IMR-90 (cell line): ENCODE measurements around the gene CIAO3. TPM values are rescaled to one million over a fixed set of nuclear protein-coding genes. Genes with fewer than 3 reads are reported as not detected.
"Not testable (repeated sequence)": the region's sequence is repeated elsewhere in the genome, so short reads cannot be mapped to it uniquely, and the experiment has no call there.

ENCODE experiments used
- ATAC-seq: fragments of 200-7000 bp; cut with Tn5 transposase; 2 replicates; pipeline ENCODE4 v1.9.1; 2020; ENCODE audit warnings: low read depth, mild to moderate bottlenecking, moderate library complexity
- BruUV-seq: library from RNA; stranded (reverse); fragments of 400-500 nt; replicated peaks from 2 replicates; lab custom pipeline; 2021; lab: Mats Ljungman, UMichigan
- CTCF ChIA-PET: fragments of 300-600 bp; formaldehyde crosslinking; extraction: SDS; loops from one replicate; lab custom pipeline; 2021; ENCODE audit warnings: antibody characterized with exemption; lab: Yijun Ruan, JAX
- POLR2A ChIA-PET: fragments of 300-600 bp; sonication (Branson Sonifier 250); formaldehyde crosslinking; loops from one replicate; lab custom pipeline; 2022; ENCODE audit warnings: antibody characterized with exemption; ENCODE audit not compliant: unreplicated experiment; lab: Charles Lee
- DNase-seq: peaks from one replicate; pipeline ENCODE4 v3.0.0; 2013
- H2AFZ ChIP-seq: replicated peaks from 2 replicates; pipeline ENCODE3; 2013; ENCODE audit warnings: low read length, mild to moderate bottlenecking; ENCODE audit not compliant: poor library complexity
- H2AK5ac ChIP-seq: 2 replicates; pipeline ENCODE4 v1.6.1; 2013; ENCODE audit warnings: low read depth, low read length, inconsistent platforms
- H2AK9ac ChIP-seq: replicated peaks from 2 replicates; pipeline ENCODE3; 2013; ENCODE audit warnings: mild to moderate bottlenecking, low read depth, low read length, moderate library complexity; ENCODE audit not compliant: poor library complexity
- H2BK120ac ChIP-seq: 2 replicates; pipeline ENCODE4 v1.6.1; 2013; ENCODE audit warnings: low read depth, low read length, inconsistent platforms
- H2BK15ac ChIP-seq: 3 replicates; pipeline ENCODE4 v1.6.1; 2013; ENCODE audit warnings: low read depth, low read length, inconsistent platforms
- H2BK20ac ChIP-seq: 2 replicates; pipeline ENCODE4 v1.6.1; 2013; ENCODE audit warnings: low read depth, mild to moderate bottlenecking, inconsistent platforms, low read length, moderate library complexity
- H2BK5ac ChIP-seq: 2 replicates; pipeline ENCODE4 v1.6.1; 2013; ENCODE audit warnings: mild to moderate bottlenecking, low read depth, low read length, inconsistent platforms; ENCODE audit not compliant: poor library complexity, severe bottlenecking
- H3K14ac ChIP-seq: replicated peaks from 2 replicates; pipeline ENCODE4 v1.6.1; 2013; ENCODE audit warnings: low read depth, low read length, inconsistent platforms
- H3K18ac ChIP-seq: 2 replicates; pipeline ENCODE4 v1.6.1; 2013; ENCODE audit warnings: low read depth, low read length, control low read depth
- H3K23ac ChIP-seq: 2 replicates; pipeline ENCODE4 v1.6.1; 2013; ENCODE audit warnings: low read depth, low read length, inconsistent platforms
- H3K27ac ChIP-seq: 2 replicates; pipeline ENCODE4 v1.5.1; 2013; ENCODE audit warnings: mild to moderate bottlenecking, control low read depth, low read length; ENCODE audit not compliant: insufficient read depth
- H3K27me3 ChIP-seq: 2 replicates; pipeline ENCODE4 v1.6.1; 2013; ENCODE audit warnings: low read length; ENCODE audit not compliant: control insufficient read depth, insufficient read depth
- H3K36me3 ChIP-seq: 2 replicates; pipeline ENCODE4 v1.6.1; 2013; ENCODE audit warnings: low read length, mixed read lengths; ENCODE audit not compliant: control insufficient read depth, insufficient read depth
- H3K4ac ChIP-seq: 2 replicates; pipeline ENCODE4 v1.6.1; 2013; ENCODE audit warnings: low read depth, low read length, inconsistent platforms
- H3K4me1 ChIP-seq: 2 replicates; pipeline ENCODE4 v1.6.1; 2013; ENCODE audit warnings: low read length, mixed read lengths; ENCODE audit not compliant: control insufficient read depth, insufficient read depth
- H3K4me2 ChIP-seq: 2 replicates; pipeline ENCODE4 v1.6.1; 2013; ENCODE audit warnings: low read depth, mild to moderate bottlenecking, control low read depth, low read length, moderate library complexity
- H3K4me3 ChIP-seq: 2 replicates; pipeline ENCODE4 v1.5.1; 2013; ENCODE audit warnings: low read depth, mild to moderate bottlenecking, control low read depth, low read length, moderate library complexity; ENCODE audit not compliant: insufficient read depth
- H3K56ac ChIP-seq: 2 replicates; pipeline ENCODE4 v1.6.1; 2013; ENCODE audit warnings: low read length, inconsistent platforms; ENCODE audit not compliant: insufficient read depth; ENCODE audit errors: extremely low read depth
- H3K79me1 ChIP-seq, 2 experiments: 2 replicates each; pipeline ENCODE4 v1.6.1; 2013; ENCODE audit warnings: low read length in 2 of 2, inconsistent platforms in 1 of 2, low read depth in 1 of 2
- H3K9ac ChIP-seq: 2 replicates; pipeline ENCODE4 v1.6.1; 2013; ENCODE audit warnings: low read depth, low read length, control low read depth
- H3K9me1 ChIP-seq: 2 replicates; pipeline ENCODE4 v1.6.1; 2013; ENCODE audit warnings: low read length, inconsistent platforms; ENCODE audit not compliant: insufficient read depth
- H3K9me3 ChIP-seq: 2 replicates; pipeline ENCODE4 v1.6.1; 2013; ENCODE audit warnings: low read length; ENCODE audit not compliant: control insufficient read depth, insufficient read depth
- H4K20me1 ChIP-seq: 2 replicates; pipeline ENCODE4 v1.6.1; 2013; ENCODE audit warnings: low read length, inconsistent platforms; ENCODE audit not compliant: insufficient read depth
- H4K5ac ChIP-seq: 2 replicates; pipeline ENCODE4 v1.6.1; 2013; ENCODE audit warnings: mild to moderate bottlenecking, low read depth, low read length, control low read depth
- H4K8ac ChIP-seq, 2 experiments: 2 replicates each; pipeline ENCODE4 v1.6.1; 2013; ENCODE audit warnings: low read depth in 2 of 2, low read length in 2 of 2, control low read depth in 1 of 2, inconsistent platforms in 1 of 2
- H4K91ac ChIP-seq: 2 replicates; pipeline ENCODE4 v1.6.1; 2013; ENCODE audit warnings: low read depth, low read length, inconsistent platforms; ENCODE audit not compliant: insufficient read depth
- CEBPB ChIP-seq: IDR thresholded peaks from 2 replicates; pipeline ENCODE4 v1.6.1; 2012; ENCODE audit warnings: low read depth, low read length, improper control_type of control experiment
- FOS ChIP-seq: fragments of 150-350 bp; IDR thresholded peaks from 2 replicates; pipeline ENCODE4 v1.6.1; 2016; ENCODE audit warnings: low read depth, low read length
- MAZ ChIP-seq: IDR thresholded peaks from 2 replicates; pipeline ENCODE4 v1.6.1; 2012; ENCODE audit warnings: low read depth, mild to moderate bottlenecking, low read length, improper control_type of control experiment, moderate library complexity, borderline replicate concordance
- RAD21 ChIP-seq: IDR thresholded peaks from 2 replicates; pipeline ENCODE4 v1.6.1; 2012; ENCODE audit warnings: low read length, improper control_type of control experiment
- SMC3 ChIP-seq: fragments of 150-350 bp; IDR thresholded peaks from 2 replicates; pipeline ENCODE4 v1.6.1; 2016; ENCODE audit warnings: low read depth, mild to moderate bottlenecking, antibody characterized with exemption, low read length, moderate library complexity
- WGBS, 2 experiments: methylation state at CpG; one replicate each; pipeline versions ENCODE4 v1.1.5 to v1.1.7; 2013; ENCODE audit warnings: missing lambda C conversion rate in 2 of 2; ENCODE audit not compliant: insufficient read length in 1 of 2; ENCODE audit errors: extremely low coverage in 2 of 2; 5-methylcytosine and 5-hydroxymethylcytosine counted together
- dilution Hi-C: fragments of 300-500 bp; cut with HindIII; formaldehyde crosslinking; loops from one replicate; pipeline ENCODE4 v1.14.3; 2018; ENCODE audit warnings: low sequenced_read_pairs; ENCODE audit not compliant: unreplicated experiment
- in situ Hi-C: fragments of 300-500 bp; cut with MboI; formaldehyde crosslinking; loops from 3 replicates; pipeline ENCODE4 v1.14.3; 2019; ENCODE audit warnings: low sequenced_read_pairs, inconsistent platforms, mixed read lengths
- intact Hi-C: fragments of 100-400 bp; cut with micrococcal nuclease; formaldehyde crosslinking; loops from 2 replicates; pipeline ENCODE4 v1.10.0; 2022
- polyA plus RNA-seq, 3 experiments: library from polyadenylated mRNA; depleted of rRNA; stranded (reverse); fragments of >200 nt; gene quantifications; 2 replicates each; pipeline ENCODE4 v1.2.3, GENCODE V29; 2012; ENCODE audit warnings: low replicate concordance in 1 of 3
- total RNA-seq: library from RNA; depleted of rRNA; stranded (reverse); fragments of >200 nt; gene quantifications from 2 replicates; pipeline ENCODE4 v1.2.3, GENCODE V29; 2012
- TF ChIP-seq, protein P1 (sequence below): fragments of 150-350 bp; IDR thresholded peaks from 2 replicates; pipeline ENCODE4 v1.6.1; 2017; ENCODE audit warnings: mild to moderate bottlenecking, antibody characterized with exemption, low read length, low read depth
- TF ChIP-seq, protein P2 (sequence below): conservative IDR thresholded peaks from 2 replicates; pipeline ENCODE4 v1.5.1; 2012; ENCODE audit warnings: mild to moderate bottlenecking, low read depth, low read length, improper control_type of control experiment

Gene CIAO3
- total and polyA plus RNA-seq, 2 of the 4 experiments (the other 2 are of a cell fraction) = 17.0 to 20.2 TPM

DNA sequence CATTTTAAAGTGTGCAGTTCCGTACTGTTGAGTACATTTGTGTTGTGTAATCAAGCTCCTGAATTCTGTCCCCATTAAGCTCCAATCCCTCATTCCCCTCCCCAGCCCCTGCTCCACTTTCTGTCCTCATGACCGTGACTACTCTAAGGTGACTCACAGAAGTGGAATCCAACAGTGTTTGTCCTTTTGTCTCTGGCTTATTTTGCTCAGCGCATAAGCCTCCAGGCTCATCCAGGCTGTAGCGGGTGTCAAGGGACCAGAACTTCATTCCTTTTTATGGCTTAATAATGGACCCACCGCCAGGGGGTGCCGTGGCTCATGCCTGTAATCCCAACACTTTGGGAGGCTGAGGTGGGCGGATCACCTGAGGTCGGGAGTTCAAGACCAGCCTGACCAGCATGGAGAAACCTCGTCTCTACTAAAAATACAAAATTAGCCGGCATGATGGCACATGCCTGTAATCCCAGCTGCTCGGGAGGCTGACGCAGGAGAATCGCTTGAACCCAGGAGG, 28.0 kb downstream of the CIAO3 start:
- Histone ChIP-seq H2AFZ (peak overlapping the region; percentile 19), H3K4me1 (peaks cover 14% of the 10 kb centered on the region; the same call in 1 of the 2 replicates), H4K20me1 (peaks cover 17% of the 10 kb centered on the region), H3K79me1 (peaks cover 0 to 12% of the 10 kb centered on the region in 2 experiments; a peak in 1 of 4 replicates)
- in situ Hi-C loops = loop anchor here (5.0 to 25.0 kb wide), 2 partner anchors 75 to 350 kb away; partner anchors contain the start of genes CHTF18, RPUSD1 and SSTR5
- H3K14ac ChIP-seq, H3K18ac ChIP-seq, H3K4me3 ChIP-seq, H3K4me2 ChIP-seq, H4K91ac ChIP-seq, H2BK15ac ChIP-seq, H3K4ac ChIP-seq, H3K9me3 ChIP-seq, H3K27me3 ChIP-seq, dilution Hi-C loops, H2BK120ac ChIP-seq, H2AK9ac ChIP-seq, H3K9me1 ChIP-seq, POLR2A ChIA-PET, H2AK5ac ChIP-seq, H3K36me3 ChIP-seq, H3K56ac ChIP-seq, H4K5ac ChIP-seq, H2BK20ac ChIP-seq, H3K9ac ChIP-seq, H4K8ac ChIP-seq, H2BK5ac ChIP-seq, H3K27ac ChIP-seq, BruUV-seq, H3K23ac ChIP-seq: not testable (repeated sequence)
- intact Hi-C loops = loop anchor here (2.0 to 5.0 kb wide), 3 partner anchors 76 to 342 kb away; partner anchors contain the start of genes CHTF18, RPUSD1 and SOX8
- ATAC-seq (peak; percentile 28), DNase-seq (peak; percentile 96)
- TF ChIP-seq FOS = peak; percentile 71
- TF ChIP-seq RAD21 = peak; percentile 33; the same call in 1 of the 2 replicates
- TF ChIP-seq, protein P1, sequence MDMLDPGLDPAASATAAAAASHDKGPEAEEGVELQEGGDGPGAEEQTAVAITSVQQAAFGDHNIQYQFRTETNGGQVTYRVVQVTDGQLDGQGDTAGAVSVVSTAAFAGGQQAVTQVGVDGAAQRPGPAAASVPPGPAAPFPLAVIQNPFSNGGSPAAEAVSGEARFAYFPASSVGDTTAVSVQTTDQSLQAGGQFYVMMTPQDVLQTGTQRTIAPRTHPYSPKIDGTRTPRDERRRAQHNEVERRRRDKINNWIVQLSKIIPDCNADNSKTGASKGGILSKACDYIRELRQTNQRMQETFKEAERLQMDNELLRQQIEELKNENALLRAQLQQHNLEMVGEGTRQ = peak; percentile 37; the same call in 1 of the 2 replicates
- peak; percentile 40 for TF ChIP-seq SMC3
- peak; percentile 87 for TF ChIP-seq CEBPB
- TF ChIP-seq MAZ = peak; percentile 52; the same call in 1 of the 2 replicates
- TF ChIP-seq, protein P2, sequence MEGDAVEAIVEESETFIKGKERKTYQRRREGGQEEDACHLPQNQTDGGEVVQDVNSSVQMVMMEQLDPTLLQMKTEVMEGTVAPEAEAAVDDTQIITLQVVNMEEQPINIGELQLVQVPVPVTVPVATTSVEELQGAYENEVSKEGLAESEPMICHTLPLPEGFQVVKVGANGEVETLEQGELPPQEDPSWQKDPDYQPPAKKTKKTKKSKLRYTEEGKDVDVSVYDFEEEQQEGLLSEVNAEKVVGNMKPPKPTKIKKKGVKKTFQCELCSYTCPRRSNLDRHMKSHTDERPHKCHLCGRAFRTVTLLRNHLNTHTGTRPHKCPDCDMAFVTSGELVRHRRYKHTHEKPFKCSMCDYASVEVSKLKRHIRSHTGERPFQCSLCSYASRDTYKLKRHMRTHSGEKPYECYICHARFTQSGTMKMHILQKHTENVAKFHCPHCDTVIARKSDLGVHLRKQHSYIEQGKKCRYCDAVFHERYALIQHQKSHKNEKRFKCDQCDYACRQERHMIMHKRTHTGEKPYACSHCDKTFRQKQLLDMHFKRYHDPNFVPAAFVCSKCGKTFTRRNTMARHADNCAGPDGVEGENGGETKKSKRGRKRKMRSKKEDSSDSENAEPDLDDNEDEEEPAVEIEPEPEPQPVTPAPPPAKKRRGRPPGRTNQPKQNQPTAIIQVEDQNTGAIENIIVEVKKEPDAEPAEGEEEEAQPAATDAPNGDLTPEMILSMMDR = peak; percentile 55
- 65% methylated on average over 4 of the region's 13 CpGs; no CpG with 5 or more reads in 1 of the 2 experiments for WGBS, 2 experiments
- CTCF ChIA-PET = interaction anchor here (0.8 to 1.3 kb wide), 2 partner anchors 71 to 72 kb away, joined by 3 to 6 read pairs; no protein-coding TSS in a partner anchor
